ENCODE data around the gene JAZF1.

DNA sequence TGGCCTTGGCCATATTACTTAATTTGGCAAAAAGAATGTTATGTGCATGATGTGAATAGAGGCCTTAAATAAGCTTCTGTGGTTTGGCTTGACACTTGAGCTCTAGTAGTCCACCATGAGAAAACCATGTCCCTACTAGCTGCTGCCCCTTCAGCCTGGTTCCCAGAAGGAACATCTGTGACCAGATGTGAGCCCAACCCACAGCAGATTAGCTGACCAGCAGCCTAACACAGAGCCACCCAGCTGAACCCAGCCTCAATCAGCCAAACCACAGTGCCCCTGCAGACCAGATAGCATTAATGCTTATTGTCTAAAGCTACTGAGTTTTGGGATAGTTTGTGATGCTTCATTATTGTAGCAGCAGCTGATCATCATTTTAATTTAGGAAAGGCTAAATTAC lies 16.6 kb downstream of the JAZF1 start:
- TF ChIP-seq, protein P1, sequence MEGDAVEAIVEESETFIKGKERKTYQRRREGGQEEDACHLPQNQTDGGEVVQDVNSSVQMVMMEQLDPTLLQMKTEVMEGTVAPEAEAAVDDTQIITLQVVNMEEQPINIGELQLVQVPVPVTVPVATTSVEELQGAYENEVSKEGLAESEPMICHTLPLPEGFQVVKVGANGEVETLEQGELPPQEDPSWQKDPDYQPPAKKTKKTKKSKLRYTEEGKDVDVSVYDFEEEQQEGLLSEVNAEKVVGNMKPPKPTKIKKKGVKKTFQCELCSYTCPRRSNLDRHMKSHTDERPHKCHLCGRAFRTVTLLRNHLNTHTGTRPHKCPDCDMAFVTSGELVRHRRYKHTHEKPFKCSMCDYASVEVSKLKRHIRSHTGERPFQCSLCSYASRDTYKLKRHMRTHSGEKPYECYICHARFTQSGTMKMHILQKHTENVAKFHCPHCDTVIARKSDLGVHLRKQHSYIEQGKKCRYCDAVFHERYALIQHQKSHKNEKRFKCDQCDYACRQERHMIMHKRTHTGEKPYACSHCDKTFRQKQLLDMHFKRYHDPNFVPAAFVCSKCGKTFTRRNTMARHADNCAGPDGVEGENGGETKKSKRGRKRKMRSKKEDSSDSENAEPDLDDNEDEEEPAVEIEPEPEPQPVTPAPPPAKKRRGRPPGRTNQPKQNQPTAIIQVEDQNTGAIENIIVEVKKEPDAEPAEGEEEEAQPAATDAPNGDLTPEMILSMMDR (IDR thresholded peaks at IDR 0.05; ENCODE audit: low read length), result peak; percentile 21; the same call in 1 of the 2 replicates
- TF ChIP-seq EZH2 (IDR thresholded peaks at IDR 0.05; ENCODE audit: borderline replicate concordance, low read length), result no peak

All from OCI-LY1 (cell line).